Mucosa of gallbladder (tissue), 1 donor: ENCODE data around the gene PLEKHO2. TPM values are rescaled to one million over a fixed set of nuclear protein-coding genes. Genes with fewer than 3 reads are reported as not detected.

ENCODE experiments used
- DNase-seq: peaks from one replicate; pipeline ENCODE4 v3.0.0-alpha.2; 2020; ENCODE audit warnings: low spot score
- total RNA-seq: library from RNA; stranded (reverse); gene quantifications from one replicate; pipeline ENCODE4 v1.2.1, GENCODE V29; 2021
- donor health status: DM: no; HTN: no; CAD: no.

The PLEKHO2 gene
- total RNA-seq, 1 donor from 2014 or later, result 31.5 TPM

DNA sequence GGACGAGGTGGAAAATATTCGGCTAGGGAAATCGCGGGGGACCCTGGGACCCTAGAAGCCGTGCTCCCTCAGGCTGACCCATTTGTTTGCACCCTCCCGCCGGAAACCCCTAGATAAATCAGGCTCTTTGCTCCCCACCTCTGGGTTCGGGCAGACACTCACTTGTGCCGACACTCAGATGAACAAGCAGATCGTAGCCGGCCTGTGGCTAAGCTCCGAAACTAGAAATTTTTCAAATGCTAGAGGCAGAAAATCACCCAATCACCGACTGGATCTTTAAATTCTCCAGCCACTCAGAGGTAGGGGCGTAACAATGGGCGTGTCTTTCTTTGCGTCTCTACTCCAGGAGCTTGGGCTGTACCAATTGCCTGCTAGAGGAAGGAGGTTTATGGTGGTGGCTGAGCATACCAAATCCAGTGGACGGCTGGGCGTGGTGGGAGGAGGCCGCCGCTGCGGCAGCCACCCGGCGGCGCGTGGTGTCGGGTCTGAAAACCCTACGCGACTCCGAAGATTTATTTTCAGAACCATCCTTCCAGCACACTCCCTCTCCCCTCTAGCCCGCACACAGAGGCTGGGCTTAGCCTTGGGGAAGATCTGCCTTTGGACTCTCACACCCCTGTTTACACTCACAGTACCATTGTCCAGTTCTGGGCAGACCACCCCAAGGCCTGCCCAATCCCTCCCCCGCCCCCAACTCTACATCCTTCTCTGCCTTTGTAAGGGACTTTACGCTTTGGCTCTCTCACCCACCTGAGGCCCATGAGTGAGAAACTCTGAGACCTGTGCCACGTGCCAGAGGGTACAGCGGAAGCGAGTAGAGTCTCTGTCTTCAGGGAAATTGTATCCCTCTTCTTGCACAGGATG is 16.1 kb upstream of the PLEKHO2 start, which contains the start of gene PIF1:
PIF1 (minus strand) TSS at position 217 of the 864 bp plus-strand sequence. CDS start 1,312 bp downstream, outside the sequence.
- peak; percentile 95 for DNase-seq

DNA sequence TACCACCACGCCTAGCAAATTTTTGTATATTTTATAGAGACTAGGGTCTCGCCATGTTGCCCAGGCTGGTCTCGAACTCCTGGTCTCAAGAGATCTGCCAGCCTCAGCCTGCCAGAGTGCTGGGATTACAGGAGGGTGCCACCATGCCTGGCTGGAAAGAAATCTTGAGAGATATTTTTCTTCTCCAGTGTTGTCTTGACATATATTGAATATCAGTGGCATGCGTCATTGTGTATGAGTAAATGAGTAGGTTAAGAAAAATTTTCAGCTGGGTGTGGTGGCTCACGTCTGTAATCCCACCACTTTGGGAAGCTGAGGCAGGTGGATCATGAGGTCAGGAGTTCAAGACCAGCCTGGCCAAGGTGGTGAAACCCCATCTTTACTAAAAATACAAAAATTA is 12.7 kb upstream of the PLEKHO2 start:
- DNase-seq, result no peak

DNA sequence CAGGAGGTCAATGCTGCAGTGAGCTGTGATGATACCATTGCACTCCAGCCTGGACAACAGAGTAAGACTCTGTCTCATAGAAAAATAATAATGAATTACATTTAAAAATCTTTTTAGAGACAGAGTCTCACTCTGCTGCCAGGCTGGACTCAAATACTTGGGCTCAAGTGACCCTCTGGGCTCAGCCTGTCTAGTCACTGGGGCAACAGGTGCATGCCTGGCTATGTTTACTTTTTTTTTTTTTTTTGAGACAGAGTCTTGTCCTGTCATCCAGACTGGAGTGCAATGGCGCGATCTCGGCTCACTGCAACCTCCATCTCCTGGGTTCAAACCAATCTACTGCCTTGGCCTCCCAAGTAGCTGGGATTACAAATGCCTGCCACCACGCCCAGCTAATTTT is 8.0 kb upstream of the PLEKHO2 start:
- no peak for DNase-seq

DNA sequence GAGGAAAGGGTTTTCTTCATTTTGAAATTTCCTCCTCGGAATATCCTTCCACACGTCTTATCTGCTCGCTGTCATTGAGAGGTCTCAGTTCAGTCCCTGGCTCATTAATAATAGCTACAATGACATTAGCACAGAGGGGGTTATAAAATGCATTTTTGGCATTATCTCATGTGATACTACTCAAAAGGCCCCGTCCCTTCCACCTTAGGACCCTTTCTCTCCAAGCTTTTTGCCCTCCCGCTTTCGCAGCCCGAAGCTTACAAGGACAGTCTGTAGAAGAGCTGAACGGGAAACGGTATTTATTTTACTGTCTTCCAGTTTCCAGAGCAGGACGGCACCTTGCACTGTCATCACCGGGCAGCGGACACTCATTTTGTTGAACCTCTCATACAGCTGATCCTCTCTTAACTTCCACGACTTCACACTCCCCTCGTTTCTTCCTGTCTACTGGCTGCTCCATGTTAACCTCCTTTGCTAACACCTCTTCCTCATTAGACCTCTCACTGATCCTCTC is 5.6 kb upstream of the PLEKHO2 start:
- no peak for DNase-seq

DNA sequence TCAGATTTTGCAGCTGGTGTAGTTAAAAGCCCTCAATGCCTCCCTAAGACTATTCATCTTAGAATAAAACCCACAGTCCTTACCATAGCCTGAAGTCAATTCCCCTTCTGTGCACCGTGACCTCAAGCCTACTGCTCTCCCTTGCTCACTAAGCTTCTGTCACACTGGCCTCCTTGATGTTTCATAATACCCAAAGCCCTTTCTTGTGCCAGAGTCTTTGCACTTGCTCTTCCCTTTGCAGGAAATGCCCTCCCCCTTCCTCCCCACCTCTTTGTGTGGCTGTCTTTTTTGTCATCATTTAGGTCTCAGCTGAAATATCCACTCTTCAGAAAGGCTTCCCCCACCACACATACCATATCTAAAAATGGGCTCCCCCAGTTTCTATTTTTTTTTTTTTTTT is 4.2 kb upstream of the PLEKHO2 start:
- no peak for DNase-seq

DNA sequence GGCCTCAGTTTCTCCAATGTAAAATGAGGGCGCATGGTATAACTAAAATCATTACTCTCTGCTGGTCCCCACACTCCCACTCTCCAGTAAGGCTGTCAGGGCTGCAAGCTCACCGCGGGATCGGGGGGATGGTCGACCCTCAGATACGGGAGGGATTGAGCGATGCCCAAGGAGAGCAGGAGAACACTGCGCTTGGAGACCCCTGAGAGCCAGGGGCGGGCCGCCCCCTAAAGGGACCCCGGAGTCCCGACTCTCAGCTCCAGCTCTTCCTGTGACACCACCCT is 713 bp upstream of the PLEKHO2 start:
- no peak for DNase-seq

DNA sequence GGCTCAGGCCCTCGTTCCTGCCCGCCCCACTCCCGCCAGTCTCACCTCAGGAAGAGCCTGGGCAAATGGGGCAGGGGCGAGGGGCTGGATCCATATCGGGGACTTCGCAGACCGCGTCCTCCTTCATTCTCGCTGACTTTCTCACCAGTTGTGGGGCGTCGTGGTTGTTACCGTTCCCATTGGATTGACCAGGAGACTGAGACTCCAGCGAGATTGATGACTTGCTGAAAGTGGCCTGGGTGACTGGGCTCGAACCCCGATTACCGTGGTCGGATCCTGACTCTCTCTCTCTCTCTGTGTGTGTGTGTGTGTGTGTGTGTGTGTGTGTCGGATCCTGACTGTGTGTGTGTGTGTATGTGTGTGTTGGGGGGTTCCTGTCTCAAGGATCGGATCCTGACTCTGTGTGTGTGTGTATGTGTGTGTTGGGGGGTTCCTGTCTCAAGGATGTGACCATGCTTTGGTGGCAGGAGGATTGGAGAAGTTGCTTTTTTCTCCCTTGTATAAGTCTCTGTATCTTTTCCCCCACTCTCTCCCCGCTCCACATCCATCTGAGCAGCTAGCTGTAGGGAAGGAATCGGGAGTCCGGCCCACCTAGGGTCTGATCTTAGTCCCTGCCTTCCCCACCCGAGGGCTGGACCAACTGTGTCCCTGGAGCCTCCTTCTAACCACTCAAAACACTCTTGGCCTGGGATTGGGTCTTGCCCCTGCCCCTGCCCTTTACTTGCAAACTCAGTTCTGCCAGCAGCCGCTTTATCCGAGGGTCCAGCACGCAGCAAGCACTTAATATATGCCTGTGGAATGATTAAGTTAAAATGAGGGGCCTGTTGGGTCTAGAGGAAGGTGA is 603 bp downstream of the PLEKHO2 start:
- DNase-seq, result no peak

DNA sequence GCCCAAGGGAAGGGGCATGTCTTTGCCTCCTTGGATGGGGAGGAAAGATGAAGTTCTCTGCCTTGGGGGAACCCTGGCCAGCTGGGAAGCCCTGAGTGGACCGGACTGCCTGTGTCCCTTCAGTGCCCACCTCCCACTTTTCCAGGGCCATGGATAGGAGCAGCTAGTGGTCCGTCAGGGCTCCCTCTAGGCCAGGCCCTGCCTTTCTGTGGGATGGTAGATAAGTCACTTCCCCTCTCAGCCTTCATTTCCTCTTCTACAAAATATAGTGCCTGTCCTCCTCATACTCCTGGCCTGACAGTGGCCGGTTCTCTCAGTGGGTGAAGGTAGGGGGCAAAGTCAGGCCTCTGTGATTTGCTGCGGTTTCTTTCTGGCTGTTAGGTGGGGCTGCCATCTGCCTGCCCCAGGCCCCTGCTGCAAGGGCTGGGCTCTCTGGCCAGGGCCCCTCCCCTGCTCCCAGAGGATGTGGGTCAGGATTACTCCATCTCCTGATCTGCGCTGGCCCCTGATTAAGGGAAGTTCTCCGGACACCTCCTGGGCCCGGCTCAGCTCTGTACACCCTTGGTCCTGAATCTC is 1.4 kb downstream of the PLEKHO2 start:
- no peak for DNase-seq

DNA sequence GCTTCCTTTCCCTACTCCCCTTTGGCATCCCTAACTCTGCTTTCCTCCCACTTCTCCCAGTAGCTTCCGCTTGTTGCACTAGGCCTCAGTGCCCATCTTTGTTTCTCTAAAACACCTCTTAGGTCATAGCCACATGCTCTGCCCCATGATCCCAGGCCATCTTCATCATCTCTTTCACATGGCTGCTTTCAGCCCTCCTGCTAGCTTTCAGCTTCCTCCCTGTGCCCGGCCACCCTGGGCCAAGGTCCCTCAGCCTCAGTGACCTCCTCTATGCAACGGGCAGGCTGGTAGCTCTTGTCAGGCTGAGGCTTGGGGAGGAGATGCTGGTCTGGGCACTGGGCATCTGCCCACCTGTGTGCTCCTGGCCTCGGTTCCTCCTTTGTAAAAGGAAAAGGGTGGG is 2.3 kb downstream of the PLEKHO2 start:
- no peak for DNase-seq

DNA sequence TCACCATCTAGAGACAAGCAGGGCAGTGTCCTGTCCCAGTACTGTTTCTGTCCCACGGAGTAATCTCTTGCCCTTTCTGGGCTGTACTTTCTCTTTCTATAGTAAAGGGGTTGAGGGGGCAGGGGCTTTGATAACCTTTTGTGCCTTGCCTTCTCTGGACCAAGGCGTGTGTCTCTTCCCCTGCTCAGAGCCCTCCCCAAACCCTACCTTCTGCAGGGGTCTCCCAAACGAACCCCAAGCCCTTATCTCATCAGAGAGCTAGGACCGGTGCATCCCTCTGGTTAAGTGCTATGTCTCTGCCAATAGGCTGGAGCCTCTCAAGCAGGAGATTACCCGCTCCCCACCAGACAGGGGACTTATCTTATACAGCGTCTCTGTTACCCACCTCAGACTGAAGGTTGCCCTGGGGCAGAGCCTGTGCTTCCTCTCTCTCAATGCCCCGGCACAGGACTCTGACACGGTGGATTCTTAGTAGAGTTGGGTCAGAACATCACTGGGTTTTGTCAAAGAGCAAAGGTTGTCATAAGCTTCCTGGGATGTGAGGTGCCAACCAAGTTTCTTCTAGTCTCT is 2.9 kb downstream of the PLEKHO2 start:
- DNase-seq, result no peak

DNA sequence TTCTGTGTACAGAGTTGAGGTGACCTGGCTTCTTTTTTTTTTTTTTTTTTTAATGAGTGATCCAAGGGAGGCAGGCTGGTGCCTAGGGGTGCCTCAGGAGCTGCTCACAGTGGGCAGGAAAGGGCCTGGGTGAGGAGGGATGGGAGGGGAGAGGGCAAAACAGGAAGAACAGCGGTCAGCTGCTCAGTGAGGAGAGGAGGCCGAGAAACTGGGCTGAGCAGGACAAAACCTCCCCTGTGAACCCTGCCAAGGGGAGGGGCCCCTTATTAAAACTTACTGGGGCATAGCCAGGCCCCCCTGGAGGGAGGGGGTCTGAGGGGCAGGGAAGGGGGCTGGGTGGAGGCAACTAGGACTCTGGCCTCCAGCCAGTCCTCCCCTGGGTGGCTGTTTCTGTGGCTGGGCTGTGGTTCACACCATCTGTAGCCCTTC is 3.5 kb downstream of the PLEKHO2 start:
- DNase-seq, result no peak

DNA sequence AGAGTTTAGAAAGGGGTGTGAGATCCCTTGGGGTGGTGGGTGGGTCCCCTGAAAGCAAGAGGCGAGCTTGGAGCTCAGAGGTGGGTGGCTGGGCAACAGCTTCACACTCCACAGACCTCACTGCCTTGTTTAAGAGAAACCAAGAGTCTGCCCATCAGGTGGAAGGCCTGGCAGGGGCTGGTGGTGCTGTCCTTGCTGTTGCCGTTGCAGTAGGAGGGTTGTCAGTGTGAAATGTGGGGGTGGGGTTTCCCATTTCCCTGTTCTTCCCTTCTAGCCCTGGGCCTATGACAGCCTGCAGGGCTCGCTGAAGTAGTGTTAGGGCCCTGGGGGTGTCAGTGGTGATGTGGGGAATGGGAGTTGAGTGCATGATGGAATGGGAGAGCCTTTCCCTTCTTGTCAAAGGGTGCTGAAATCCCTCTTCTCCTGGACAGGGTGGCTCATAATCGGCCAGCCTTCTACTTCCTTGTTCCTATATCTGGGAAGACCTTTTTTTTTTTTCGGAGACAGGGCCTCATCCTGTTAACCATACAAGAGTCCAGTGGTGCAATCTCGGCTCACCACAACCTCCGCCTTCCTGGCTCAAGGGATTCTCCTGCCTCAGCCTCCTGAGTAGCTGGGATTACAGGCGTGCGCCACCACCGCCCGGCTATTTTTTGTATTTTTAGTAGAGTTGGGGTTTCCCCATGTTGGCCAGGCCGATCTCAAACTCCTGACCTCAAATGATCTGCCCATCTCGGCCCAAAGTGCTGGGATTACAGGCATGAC is 4.3 kb downstream of the PLEKHO2 start:
- no peak for DNase-seq

DNA sequence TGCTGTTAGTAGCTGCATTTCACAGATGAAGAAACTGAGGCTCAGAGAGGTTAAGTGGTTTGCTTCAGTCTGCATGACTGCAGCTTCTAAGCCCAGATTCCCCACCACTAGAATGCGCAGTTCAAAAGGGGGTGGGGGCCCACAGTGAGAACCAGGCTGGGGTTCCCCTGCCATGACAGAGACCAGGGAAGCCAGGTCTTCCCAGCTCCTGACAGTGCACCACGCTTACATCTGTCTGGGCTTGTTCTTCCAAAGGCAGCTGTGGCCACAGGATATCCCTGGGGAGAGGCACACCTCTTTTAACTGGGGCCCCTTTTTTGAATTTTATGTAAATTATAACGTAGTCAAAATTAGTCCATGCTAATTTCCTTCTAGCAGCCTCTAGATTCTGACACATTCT is 5.3 kb downstream of the PLEKHO2 start:
- no peak for DNase-seq

DNA sequence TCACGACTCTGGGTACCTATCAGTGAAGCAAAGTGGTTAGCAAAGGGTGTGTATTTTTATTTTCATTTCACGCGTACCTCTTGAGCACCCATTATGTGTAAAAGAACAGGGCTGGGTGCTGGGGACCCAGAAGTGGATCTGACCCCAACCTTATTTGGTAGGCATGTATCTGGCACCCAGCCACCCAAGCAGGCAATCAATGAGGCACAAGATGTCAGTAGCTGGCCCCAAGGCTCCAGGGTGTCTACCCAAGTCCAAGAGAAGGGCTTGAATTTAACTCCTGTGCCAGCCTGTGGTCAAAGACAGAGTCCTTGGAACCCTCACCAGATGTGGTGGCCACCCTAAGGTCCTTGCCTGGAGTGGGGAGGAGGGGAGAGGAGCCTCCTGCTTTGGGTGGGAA is 5.7 kb downstream of the PLEKHO2 start:
- no peak for DNase-seq

DNA sequence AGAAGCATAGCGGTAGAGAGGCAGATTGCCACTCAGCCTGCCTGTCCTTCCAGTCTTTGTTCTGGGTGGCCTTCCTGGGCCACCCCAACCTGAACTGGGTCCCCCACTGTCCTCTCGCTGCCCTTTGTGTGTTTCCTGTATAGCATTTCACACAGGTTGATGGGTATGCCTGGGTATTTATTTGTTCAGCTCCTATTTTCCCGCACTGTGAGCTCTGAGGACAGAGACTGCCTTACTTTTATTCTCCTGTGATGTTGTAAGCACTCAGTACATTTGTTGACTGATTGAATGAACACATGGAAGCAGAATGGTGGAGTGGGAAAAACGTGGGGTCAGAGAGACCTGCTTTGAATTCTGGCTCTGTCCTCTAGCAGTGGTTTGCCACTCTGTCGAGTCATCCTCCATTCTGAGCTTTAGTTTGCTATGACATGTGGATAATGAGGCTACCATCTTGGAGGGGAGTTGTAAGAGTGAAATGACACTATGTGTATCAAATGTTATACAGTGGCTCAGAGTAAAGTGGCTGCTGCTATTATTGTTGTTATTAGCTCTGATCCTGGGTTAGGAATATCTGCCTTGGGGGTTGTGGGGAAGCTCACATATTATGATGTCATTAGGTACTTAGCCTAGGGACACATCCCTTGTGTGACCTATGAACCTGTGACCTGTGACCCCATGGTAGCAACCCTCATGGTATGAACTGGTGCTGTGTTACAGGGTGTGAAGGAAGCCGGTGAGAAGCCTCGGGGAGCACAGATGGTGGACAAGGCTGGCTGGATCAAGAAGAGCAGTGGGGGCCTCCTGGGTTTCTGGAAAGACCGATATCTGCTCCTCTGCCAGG is 6.4 kb downstream of the PLEKHO2 start:
- no peak for DNase-seq

DNA sequence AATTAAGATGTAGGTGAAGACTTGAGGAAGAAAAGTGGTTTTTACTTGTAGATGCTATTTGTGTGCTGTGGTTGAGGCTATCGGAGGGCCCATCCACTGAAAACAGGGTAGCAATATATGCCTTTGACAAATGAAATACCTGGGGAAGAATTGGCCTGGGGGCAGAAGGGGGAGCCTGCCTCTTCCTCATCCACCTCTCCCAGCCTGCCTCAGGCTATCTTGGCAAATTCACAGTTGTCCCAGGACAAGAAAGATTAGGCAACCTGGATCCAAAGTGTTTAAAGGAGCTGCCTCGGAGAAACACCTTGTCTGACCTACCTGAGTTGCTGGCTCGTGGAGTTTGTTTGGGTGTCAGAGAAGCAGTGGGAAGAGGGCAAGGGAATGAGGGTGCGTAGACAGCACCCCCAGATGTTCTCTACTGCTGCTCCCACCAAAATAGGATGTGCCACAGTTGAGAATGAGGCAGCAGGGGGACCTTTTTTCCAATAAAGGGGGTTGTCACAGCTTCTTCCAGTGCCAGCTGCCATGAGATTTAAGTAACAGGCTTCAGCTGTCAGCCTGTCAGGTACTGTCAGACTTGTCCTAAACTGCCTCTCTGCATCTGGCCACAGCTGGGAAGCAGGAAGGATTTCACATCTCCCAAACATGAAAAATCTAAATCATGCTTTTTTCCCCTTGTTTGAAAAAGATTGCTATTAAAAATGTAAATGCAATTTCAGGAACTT is 9.2 kb downstream of the PLEKHO2 start:
- DNase-seq, result no peak

DNA sequence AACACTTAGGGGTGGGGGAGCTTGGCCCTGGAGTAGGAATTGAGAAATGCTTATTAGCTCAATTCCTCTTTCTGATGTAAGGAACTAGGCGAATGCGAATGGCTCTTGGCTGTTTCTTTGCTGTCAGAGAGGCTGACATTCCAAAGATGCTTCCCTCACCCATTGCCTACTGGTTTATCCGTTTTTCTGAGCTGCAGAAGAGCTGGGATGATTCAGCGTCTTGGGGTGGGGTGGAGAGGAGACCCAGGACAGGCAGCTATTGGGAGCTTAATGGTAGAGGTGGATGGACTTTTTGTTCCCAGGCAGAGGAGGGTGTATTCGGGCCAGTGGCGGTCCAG is 9.8 kb downstream of the PLEKHO2 start:
- peak; percentile 67 for DNase-seq

DNA sequence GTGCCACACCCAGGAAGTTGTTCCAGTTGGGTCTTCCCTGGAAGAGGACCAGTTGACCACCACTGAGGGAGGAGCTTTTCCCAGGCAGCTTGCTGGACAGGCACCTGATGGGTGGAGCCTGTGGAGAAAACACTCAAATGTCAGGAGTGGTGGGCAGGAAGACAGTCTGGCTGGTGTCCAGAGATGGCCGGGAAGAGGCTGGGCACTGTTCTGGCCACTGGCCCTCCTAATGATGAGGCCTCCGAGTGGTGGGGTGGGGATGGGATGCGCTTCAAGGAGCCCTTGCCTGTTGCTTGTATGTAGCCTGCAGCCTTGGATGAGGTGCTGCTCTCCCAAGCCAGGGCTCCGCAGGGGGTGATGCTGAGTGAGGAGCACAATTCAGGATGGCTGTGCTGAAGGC is 12.3 kb downstream of the PLEKHO2 start:
- DNase-seq, result no peak

DNA sequence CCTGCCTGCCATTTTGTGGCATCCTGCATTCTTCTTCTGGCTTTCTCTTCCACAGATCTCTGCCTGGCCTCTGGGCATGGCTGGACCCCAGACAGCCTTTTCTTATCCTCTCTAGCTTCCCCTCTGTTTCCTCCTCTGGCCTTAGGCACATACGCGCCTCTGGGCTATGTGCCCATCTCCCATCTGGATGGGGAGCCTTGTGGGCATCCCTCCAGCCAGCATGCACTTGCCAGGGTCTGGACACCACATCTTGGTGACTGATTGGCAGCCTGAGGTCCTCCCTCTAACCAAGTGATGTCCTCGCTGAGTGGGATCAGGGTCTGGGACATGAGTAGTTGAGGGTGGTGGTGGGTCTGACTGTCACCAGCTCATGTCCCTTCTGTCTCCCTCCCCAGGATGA is 12.8 kb downstream of the PLEKHO2 start:
- DNase-seq, result no peak
